AG10803 (cell line): ENCODE results near the gene ZRSR2.

Experiments
- DNase-seq: peaks from one replicate; pipeline ENCODE4 v3.0.0; 2010; ENCODE audit warnings: low read depth
- H3K4me3 ChIP-seq: 2 replicates; pipeline ENCODE4 v1.5.1; 2011; ENCODE audit warnings: mild to moderate bottlenecking, low read length, control low read depth
- CTCF ChIP-seq: conservative IDR thresholded peaks from 2 replicates; pipeline ENCODE4 v1.5.1; 2011; ENCODE audit warnings: mild to moderate bottlenecking, low read length, control low read depth, inconsistent platforms

Gene ZRSR2

GRCh38 chrX:15834827-15835595 is 44.7 kb downstream of the ZRSR2 start:
- no peak for DNase-seq
- no peak for TF ChIP-seq CTCF

GRCh38 chrX:15838017-15838416 is 47.7 kb downstream of the ZRSR2 start:
- no peak overlapping the region for H3K4me3 ChIP-seq
- 0 out of 2 replicates have a peak, but pooled peaks have one; percentile 14 for TF ChIP-seq CTCF
- no peak for DNase-seq

More at GRCh38 chrX:15834827-15835595, 44.7 kb downstream of the ZRSR2 start:
- no peak overlapping the region for H3K4me3 ChIP-seq

- no peak for TF ChIP-seq CTCF
- no peak for DNase-seq
- H3K4me3 ChIP-seq, result no peak overlapping the region
These were observed 51.7 kb downstream of the ZRSR2 start for GRCh38 chrX:15841853-15842516.

GRCh38 chrX:15843960-15844359 is 53.7 kb downstream of the ZRSR2 start:
- no peak for TF ChIP-seq CTCF
- H3K4me3 ChIP-seq, result no peak overlapping the region
- no peak for DNase-seq

GRCh38 chrX:15848576-15848975 is 58.3 kb downstream of the ZRSR2 start:
- H3K4me3 ChIP-seq, result no peak overlapping the region
- DNase-seq, result peak; percentile 22
- no peak for TF ChIP-seq CTCF

GRCh38 chrX:15849555-15849954 is 59.3 kb downstream of the ZRSR2 start:
- peak; percentile 40 for TF ChIP-seq CTCF
- DNase-seq, result no peak
- no peak overlapping the region for H3K4me3 ChIP-seq
